Uterus (tissue), 4 donors: Measurements from ENCODE around the gene SART3. TPM values are rescaled to one million over a fixed set of nuclear protein-coding genes. Genes with fewer than 3 reads are reported as not detected.

Experiments
- DNase-seq, 2 donors: peaks; one replicate each; pipeline ENCODE4 v3.0.0-alpha.2; 2019 to 2020
- H3K27ac ChIP-seq, 2 donors: fragments of 200-600 bp; sonication (generic); 1 replicate in 1 of 2; 2 replicates in 1 of 2; pipeline ENCODE4 v1.5.1; 2016 to 2018
- H3K27me3 ChIP-seq, 2 donors: fragments of 200-600 bp; sonication (generic); one replicate each; pipeline ENCODE4 v1.5.1; 2018 to 2019; ENCODE audit warnings: control low read depth in 1 of 2
- H3K36me3 ChIP-seq, 2 donors: fragments of 200-600 bp; sonication (generic); one replicate each; pipeline ENCODE4 v1.5.1; 2019; ENCODE audit warnings: control low read depth in 1 of 2
- H3K4me1 ChIP-seq, 2 donors: fragments of 200-600 bp; sonication (generic); one replicate each; pipeline ENCODE4 v1.5.1; 2018 to 2019; ENCODE audit warnings: control low read depth in 1 of 2
- H3K4me3 ChIP-seq, 2 donors: fragments of 200-600 bp; sonication (generic); 1 replicate in 1 of 2; 2 replicates in 1 of 2; pipeline ENCODE4 v1.5.1; 2018 to 2019; ENCODE audit warnings: mild to moderate bottlenecking in 1 of 2
- H3K9me3 ChIP-seq, 2 donors: fragments of 200-600 bp; sonication (generic); one replicate each; pipeline ENCODE4 v1.5.1; 2019; ENCODE audit warnings: control low read depth in 1 of 2
- CTCF ChIP-seq, 4 experiments: fragments of 200-600 bp in 2 of 4; fragments of 450-650 bp in 2 of 4; sonication (generic) in 2 of 4; IDR thresholded peaks; one replicate each; pipeline ENCODE4 v1.5.1; 2016 to 2019; ENCODE audit warnings: antibody characterized with exemption in 4 of 4, mild to moderate bottlenecking in 2 of 4, moderate library complexity in 1 of 4
- POLR2A ChIP-seq, 2 donors: fragments of 450-650 bp; IDR thresholded peaks; one replicate each; pipeline ENCODE4 v1.6.1; 2016; ENCODE audit warnings: antibody characterized with exemption in 2 of 2, mild to moderate bottlenecking in 1 of 2, moderate library complexity in 1 of 2
- intact Hi-C: fragments of 100-400 bp; cut with DNase I; formaldehyde crosslinking; loops from one replicate; pipeline ENCODE4 v1.15.1; 2023; ENCODE audit warnings: low total_unique reads
- total RNA-seq, 4 donors: library from RNA; depleted of rRNA in 3 of 4; stranded (reverse); fragments of >200 nt in 3 of 4; gene quantifications; one replicate each; pipeline versions ENCODE4 v1.1.0 to v1.2.4, GENCODE V29; 2014 to 2023
- donor health status: DM: yes; HTN: yes; CAD: no.

The SART3 gene
- total RNA-seq, 4 donors from 2014 or later, result 16.2 to 86.1 (median 55.7) TPM

GRCh38 chr12:108586306-108586705 lies 25.3 kb upstream of the SART3 start:
- Histone ChIP-seq H3K4me1 (peaks cover 0 to 2% of the 10 kb centered on the region in 2 donors), H3K27ac (no peak overlapping the region), H3K27me3 (no peaks in the 10 kb centered on the region), H3K9me3 (no peaks in the 10 kb centered on the region), H3K4me3 (no peak overlapping the region), H3K36me3 (no peaks in the 10 kb centered on the region)
- TF ChIP-seq CTCF (IDR thresholded peaks at IDR 0.05), result no peak
- no peak for TF ChIP-seq POLR2A (IDR thresholded peaks at IDR 0.05)
- DNase-seq, result no peak
- intact Hi-C loops, result no loop called here

- H3K36me3 ChIP-seq, result no peaks in the 10 kb centered on the region
- peaks cover 0 to 4% of the 10 kb centered on the region in 2 donors for H3K4me1 ChIP-seq
- H3K9me3 ChIP-seq, result no peaks in the 10 kb centered on the region
- no peak overlapping the region for H3K27ac ChIP-seq
- TF ChIP-seq CTCF (IDR thresholded peaks at IDR 0.05) (no peak), POLR2A (IDR thresholded peaks at IDR 0.05) (no peak)
- no peak for DNase-seq
- no peak overlapping the region for H3K4me3 ChIP-seq
- H3K27me3 ChIP-seq, result no peaks in the 10 kb centered on the region
- intact Hi-C loops, result no loop called here
These were observed 24.9 kb upstream of the SART3 start for GRCh38 chr12:108585864-108586263.

- no peaks in the 10 kb centered on the region for H3K9me3 ChIP-seq
- H3K27ac ChIP-seq, result peak overlapping the region in 1 of 2 donors; percentile 41
- H3K27me3 ChIP-seq, result no peaks in the 10 kb centered on the region
- H3K4me3 ChIP-seq, result no peak overlapping the region
- H3K36me3 ChIP-seq, result no peaks in the 10 kb centered on the region
- TF ChIP-seq CTCF (IDR thresholded peaks at IDR 0.05) (no peak), POLR2A (IDR thresholded peaks at IDR 0.05) (no peak)
- DNase-seq, result no peak
- peaks cover 0 to 4% of the 10 kb centered on the region in 2 donors for H3K4me1 ChIP-seq
- intact Hi-C loops, result no loop called here
These were observed 23.6 kb upstream of the SART3 start for GRCh38 chr12:108584456-108585065.

- Histone ChIP-seq H3K4me1 (peaks cover 0 to 4% of the 10 kb centered on the region in 2 donors), H3K27ac (peak overlapping the region in 1 of 2 donors; percentile 41), H3K4me3 (no peak overlapping the region), H3K27me3 (no peaks in the 10 kb centered on the region), H3K36me3 (no peaks in the 10 kb centered on the region), H3K9me3 (no peaks in the 10 kb centered on the region)
- DNase-seq, result no peak
- intact Hi-C loops, result no loop called here
- TF ChIP-seq CTCF (IDR thresholded peaks at IDR 0.05) (no peak), POLR2A (IDR thresholded peaks at IDR 0.05) (no peak)
These were observed 23.0 kb upstream of the SART3 start for GRCh38 chr12:108583991-108584390.

- no peak for DNase-seq
- TF ChIP-seq CTCF (IDR thresholded peaks at IDR 0.05), result no peak
- TF ChIP-seq POLR2A (IDR thresholded peaks at IDR 0.05), result no peak
- Histone ChIP-seq H3K4me3 (no peak overlapping the region), H3K9me3 (no peaks in the 10 kb centered on the region), H3K27me3 (no peaks in the 10 kb centered on the region), H3K36me3 (no peaks in the 10 kb centered on the region), H3K27ac (no peak overlapping the region), H3K4me1 (peaks cover 0 to 4% of the 10 kb centered on the region in 2 donors)
- intact Hi-C loops, result no loop called here
These were observed 22.2 kb upstream of the SART3 start for GRCh38 chr12:108582978-108583770.
